ENCODE measurements around the gene TMLHE. TPM values are rescaled to one million over a fixed set of nuclear protein-coding genes. Genes with fewer than 3 reads are reported as not detected.
A peak's percentile ranks its signal among the peaks of the same experiment; 100 is the strongest.
"Not testable (repeated sequence)": the region's sequence is repeated elsewhere in the genome, so short reads cannot be mapped to it uniquely, and the experiment has no call there.

The TMLHE gene
- total RNA-seq, 1 experiment from 2014 or later, result 11.2 TPM

DNA sequence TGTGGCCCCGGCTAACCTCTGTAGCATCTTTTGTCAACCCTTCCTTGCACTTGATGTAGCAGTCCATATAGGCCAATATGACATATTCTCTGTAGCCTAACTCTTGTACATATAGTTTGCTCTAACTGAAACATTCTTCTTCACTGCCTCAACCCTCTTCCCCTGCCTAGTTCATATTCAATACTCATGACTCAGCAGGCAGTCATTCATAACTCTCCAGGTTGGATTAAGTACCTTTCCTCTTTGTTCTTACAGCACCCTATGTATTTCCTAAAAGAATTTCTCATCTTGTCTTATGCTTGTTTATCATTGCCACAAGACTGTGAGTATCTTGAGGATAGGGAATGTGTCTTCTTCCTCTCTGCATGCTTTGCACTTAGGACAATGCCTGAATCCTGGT is 76.9 kb downstream of the TMLHE start:
- ChIA-PET CTCF (no interaction called here), POLR2A (no interaction called here)
- Mint-ChIP-seq H3K4me1 (no peaks in the 10 kb centered on the region), H3K9me3 (peaks cover 4% of the 10 kb centered on the region; the same call in 1 of the 2 replicates), H3K27ac (no peak overlapping the region), H3K27me3 (ENCODE audit: low read depth) (no peaks in the 10 kb centered on the region), H3K4me3 (no peak overlapping the region), H3K36me3 (peaks cover 6% of the 10 kb centered on the region)
- DNase-seq (ENCODE audit: low spot score) (no peak), ATAC-seq (no peak)
- no peak for TF ChIP-seq CREB1 (CRISPR knock-in tag; IDR thresholded peaks at IDR 0.05)

DNA sequence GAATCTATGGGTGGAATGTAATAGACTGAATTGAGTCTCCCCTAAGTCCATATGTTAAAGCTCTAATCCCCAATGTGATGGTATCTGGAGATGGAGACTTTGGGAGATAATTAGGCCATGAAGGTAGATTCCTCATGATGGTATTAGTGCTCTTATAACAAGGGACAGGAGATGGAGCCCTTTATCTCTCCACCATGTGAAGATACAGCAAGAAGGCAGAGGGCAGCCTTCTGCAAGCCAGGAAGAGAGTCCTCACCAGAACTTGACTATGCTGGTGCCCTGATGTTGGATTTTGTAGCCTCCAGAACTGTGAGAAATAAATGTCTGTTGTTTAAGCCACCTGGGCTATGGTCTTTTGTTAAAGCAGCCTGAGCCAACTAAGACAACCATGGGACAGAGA is 78.0 kb downstream of the TMLHE start:
- POLR2A ChIA-PET, result no interaction called here
- Mint-ChIP-seq H3K9me3 (peaks cover 1% of the 10 kb centered on the region; the same call in 1 of the 2 replicates), H3K4me3 (no peak overlapping the region)

DNA sequence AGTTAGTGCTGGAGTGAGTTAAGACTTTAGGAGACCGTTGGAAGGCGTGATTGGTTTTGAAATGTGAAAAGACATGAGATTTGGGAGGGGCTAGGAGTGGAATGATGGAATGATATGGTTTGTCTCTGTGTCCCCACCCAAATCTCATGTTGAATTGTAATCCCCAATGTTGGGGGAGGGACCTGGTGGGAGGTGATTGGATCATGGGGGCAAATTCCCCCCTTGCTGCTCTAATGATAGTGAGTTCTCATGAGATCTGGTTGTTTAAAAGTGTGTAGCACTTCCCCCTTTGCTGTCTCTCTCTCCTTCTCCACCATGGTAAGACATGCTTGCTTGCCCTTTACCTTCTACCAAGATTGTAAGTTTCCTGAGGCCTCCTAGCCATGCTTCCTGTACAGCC is 85.7 kb downstream of the TMLHE start:
- peaks cover 59% of the 10 kb centered on the region for H3K36me3 Mint-ChIP-seq
- H3K4me3 Mint-ChIP-seq; CTCF ChIA-PET; H3K27ac Mint-ChIP-seq; H3K4me1 Mint-ChIP-seq; DNase-seq (ENCODE audit: low spot score); POLR2A ChIA-PET; ATAC-seq; H3K27me3 Mint-ChIP-seq (ENCODE audit: low read depth): not testable (repeated sequence)
- H3K9me3 Mint-ChIP-seq, result peaks cover 46% of the 10 kb centered on the region

More for the DNA sequence above, 78.0 kb downstream of the TMLHE start:
- ATAC-seq (peak; percentile 34; the same call in 1 of the 2 replicates), DNase-seq (ENCODE audit: low spot score) (no peak)
- Mint-ChIP-seq H3K36me3 (peaks cover 5% of the 10 kb centered on the region), H3K27ac (no peak overlapping the region), H3K4me1 (no peaks in the 10 kb centered on the region), H3K27me3 (ENCODE audit: low read depth) (no peaks in the 10 kb centered on the region)
- TF ChIP-seq NFATC4 (CRISPR knock-in tag; IDR thresholded peaks at IDR 0.05) (no peak), ZNF219 (CRISPR knock-in tag; IDR thresholded peaks at IDR 0.05; ENCODE audit: borderline replicate concordance) (no peak), TCF7 (CRISPR knock-in tag; IDR thresholded peaks at IDR 0.05; ENCODE audit: low read depth) (no peak)
- TF ChIP-seq, protein P1, sequence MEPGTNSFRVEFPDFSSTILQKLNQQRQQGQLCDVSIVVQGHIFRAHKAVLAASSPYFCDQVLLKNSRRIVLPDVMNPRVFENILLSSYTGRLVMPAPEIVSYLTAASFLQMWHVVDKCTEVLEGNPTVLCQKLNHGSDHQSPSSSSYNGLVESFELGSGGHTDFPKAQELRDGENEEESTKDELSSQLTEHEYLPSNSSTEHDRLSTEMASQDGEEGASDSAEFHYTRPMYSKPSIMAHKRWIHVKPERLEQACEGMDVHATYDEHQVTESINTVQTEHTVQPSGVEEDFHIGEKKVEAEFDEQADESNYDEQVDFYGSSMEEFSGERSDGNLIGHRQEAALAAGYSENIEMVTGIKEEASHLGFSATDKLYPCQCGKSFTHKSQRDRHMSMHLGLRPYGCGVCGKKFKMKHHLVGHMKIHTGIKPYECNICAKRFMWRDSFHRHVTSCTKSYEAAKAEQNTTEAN (CRISPR knock-in tag; IDR thresholded peaks at IDR 0.05), result no peak
- TF ChIP-seq, protein P2, sequence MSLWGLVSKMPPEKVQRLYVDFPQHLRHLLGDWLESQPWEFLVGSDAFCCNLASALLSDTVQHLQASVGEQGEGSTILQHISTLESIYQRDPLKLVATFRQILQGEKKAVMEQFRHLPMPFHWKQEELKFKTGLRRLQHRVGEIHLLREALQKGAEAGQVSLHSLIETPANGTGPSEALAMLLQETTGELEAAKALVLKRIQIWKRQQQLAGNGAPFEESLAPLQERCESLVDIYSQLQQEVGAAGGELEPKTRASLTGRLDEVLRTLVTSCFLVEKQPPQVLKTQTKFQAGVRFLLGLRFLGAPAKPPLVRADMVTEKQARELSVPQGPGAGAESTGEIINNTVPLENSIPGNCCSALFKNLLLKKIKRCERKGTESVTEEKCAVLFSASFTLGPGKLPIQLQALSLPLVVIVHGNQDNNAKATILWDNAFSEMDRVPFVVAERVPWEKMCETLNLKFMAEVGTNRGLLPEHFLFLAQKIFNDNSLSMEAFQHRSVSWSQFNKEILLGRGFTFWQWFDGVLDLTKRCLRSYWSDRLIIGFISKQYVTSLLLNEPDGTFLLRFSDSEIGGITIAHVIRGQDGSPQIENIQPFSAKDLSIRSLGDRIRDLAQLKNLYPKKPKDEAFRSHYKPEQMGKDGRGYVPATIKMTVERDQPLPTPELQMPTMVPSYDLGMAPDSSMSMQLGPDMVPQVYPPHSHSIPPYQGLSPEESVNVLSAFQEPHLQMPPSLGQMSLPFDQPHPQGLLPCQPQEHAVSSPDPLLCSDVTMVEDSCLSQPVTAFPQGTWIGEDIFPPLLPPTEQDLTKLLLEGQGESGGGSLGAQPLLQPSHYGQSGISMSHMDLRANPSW (CRISPR knock-in tag; conservative IDR thresholded peaks at IDR 0.05; ENCODE audit: low read depth), result no peak
- CTCF ChIA-PET, result no interaction called here

DNA sequence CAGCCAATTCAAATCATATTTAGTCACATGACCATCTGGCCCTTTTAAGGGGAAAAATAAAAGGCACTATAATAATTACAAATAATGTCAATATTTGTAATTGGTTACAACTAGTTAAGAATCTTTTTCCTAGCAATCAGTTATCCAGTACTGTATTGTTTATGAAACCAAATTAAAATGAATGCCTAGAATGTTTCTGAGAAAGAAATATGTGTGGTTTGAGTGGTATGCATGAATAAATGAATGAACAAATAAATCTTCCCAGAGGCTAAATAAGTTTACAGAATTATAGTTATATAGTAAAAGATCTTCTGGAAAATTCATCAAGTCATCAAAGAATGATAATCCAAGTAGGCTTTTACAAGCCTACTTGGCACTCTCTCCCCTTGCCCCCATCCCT is 98.5 kb downstream of the TMLHE start:
- H3K9me3 Mint-ChIP-seq, result peaks cover 3% of the 10 kb centered on the region
- H3K27me3 Mint-ChIP-seq (ENCODE audit: low read depth), result no peaks in the 10 kb centered on the region
- no peak overlapping the region for H3K27ac Mint-ChIP-seq
- no peak for TF ChIP-seq ATF1 (CRISPR knock-in tag; IDR thresholded peaks at IDR 0.05)
- no peak for TF ChIP-seq NR3C1 (CRISPR knock-in tag; conservative IDR thresholded peaks at IDR 0.05; ENCODE audit: low read depth)
- TF ChIP-seq, protein P3, sequence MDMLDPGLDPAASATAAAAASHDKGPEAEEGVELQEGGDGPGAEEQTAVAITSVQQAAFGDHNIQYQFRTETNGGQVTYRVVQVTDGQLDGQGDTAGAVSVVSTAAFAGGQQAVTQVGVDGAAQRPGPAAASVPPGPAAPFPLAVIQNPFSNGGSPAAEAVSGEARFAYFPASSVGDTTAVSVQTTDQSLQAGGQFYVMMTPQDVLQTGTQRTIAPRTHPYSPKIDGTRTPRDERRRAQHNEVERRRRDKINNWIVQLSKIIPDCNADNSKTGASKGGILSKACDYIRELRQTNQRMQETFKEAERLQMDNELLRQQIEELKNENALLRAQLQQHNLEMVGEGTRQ (CRISPR knock-in tag; IDR thresholded peaks at IDR 0.05), result no peak
- TF ChIP-seq, protein P4, sequence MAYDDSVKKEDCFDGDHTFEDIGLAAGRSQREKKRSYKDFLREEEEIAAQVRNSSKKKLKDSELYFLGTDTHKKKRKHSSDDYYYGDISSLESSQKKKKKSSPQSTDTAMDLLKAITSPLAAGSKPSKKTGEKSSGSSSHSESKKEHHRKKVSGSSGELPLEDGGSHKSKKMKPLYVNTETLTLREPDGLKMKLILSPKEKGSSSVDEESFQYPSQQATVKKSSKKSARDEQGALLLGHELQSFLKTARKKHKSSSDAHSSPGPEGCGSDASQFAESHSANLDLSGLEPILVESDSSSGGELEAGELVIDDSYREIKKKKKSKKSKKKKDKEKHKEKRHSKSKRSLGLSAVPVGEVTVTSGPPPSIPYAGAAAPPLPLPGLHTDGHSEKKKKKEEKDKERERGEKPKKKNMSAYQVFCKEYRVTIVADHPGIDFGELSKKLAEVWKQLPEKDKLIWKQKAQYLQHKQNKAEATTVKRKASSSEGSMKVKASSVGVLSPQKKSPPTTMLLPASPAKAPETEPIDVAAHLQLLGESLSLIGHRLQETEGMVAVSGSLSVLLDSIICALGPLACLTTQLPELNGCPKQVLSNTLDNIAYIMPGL (CRISPR knock-in tag; IDR thresholded peaks at IDR 0.05), result no peak
- TF ChIP-seq HMGA2 (CRISPR knock-in tag; IDR thresholded peaks at IDR 0.05), result no peak
- TF ChIP-seq OVOL2 (CRISPR knock-in tag; IDR thresholded peaks at IDR 0.05; ENCODE audit: borderline replicate concordance), result no peak
- no peak for TF ChIP-seq ZNF219 (CRISPR knock-in tag; IDR thresholded peaks at IDR 0.05; ENCODE audit: borderline replicate concordance)
- TF ChIP-seq GRHL2 (CRISPR knock-in tag; IDR thresholded peaks at IDR 0.05; ENCODE audit: insufficient replicate concordance, severe bottlenecking), result no peak
- TF ChIP-seq, protein P5, sequence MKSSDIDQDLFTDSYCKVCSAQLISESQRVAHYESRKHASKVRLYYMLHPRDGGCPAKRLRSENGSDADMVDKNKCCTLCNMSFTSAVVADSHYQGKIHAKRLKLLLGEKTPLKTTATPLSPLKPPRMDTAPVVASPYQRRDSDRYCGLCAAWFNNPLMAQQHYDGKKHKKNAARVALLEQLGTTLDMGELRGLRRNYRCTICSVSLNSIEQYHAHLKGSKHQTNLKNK (CRISPR knock-in tag; IDR thresholded peaks at IDR 0.05), result no peak
- no peak for TF ChIP-seq TEAD4 (CRISPR knock-in tag; IDR thresholded peaks at IDR 0.05)
- no peak for TF ChIP-seq ZNF671 (CRISPR knock-in tag; IDR thresholded peaks at IDR 0.05)
- DNase-seq (ENCODE audit: low spot score), result no peak
- POLR2A ChIA-PET, result no interaction called here
- CTCF ChIA-PET, result no interaction called here
- H3K4me3 Mint-ChIP-seq, result no peak overlapping the region
- peaks cover 20% of the 10 kb centered on the region for H3K36me3 Mint-ChIP-seq
- no peak for ATAC-seq
- H3K4me1 Mint-ChIP-seq, result no peaks in the 10 kb centered on the region
